ENCODE data around the gene SPCS3. TPM values are rescaled to one million over a fixed set of nuclear protein-coding genes. Genes with fewer than 3 reads are reported as not detected.
"Not testable (repeated sequence)": the region's sequence is repeated elsewhere in the genome, so short reads cannot be mapped to it uniquely, and the experiment has no call there.

SPCS3 gene
- total RNA-seq (2014; rRNA removed; shearing (Covaris generic); ENCODE audit: low replicate concordance) = 49.2 and 94.5 TPM in 2 replicates

DNA sequence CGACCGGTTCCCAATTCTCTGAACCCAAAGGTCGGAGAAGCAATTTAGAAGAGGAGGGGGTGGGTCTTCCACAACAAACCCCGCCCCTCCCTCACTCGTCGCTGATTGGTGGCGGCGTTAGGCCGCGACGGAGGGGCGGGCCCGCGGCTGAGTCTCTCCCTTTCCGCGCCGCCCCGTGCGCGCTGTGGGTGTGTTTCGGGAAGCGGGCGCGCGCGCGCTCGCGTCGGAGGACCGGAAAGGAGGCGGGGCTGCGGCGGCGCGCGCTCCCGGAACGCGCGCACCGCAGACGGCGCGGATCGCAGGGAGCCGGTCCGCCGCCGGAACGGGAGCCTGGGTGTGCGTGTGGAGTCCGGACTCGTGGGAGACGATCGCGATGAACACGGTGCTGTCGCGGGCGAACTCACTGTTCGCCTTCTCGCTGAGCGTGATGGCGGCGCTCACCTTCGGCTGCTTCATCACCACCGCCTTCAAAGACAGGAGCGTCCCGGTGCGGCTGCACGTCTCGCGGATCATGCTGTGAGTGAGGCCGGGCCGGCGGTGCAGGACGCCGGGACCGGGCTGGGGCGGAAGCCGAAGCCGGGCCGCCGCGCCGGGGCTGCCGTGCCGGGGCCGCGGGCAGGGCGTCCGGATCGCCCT, at the start of gene SPCS3:
SPCS3 (plus strand) TSS at position 263 of the 636 bp plus-strand sequence; CDS start at position 374, 111 bp downstream.
- Histone ChIP-seq H3K36me3 (peaks cover 9% of the 10 kb centered on the region), H3K4me3 (peak within 1 kb of the TSS; percentile 72), H3K27me3 (no peaks in the 10 kb centered on the region), H3K9me3 (no peaks in the 10 kb centered on the region)
- peak; percentile 89 for DNase-seq

GRCh38 chr4:176270669-176271068, 49.1 kb upstream of the SPCS3 start:
- no peaks in the 10 kb centered on the region for H3K9me3 ChIP-seq
- H3K4me3 ChIP-seq = peak overlapping the region; percentile 27
- H3K27me3 ChIP-seq = no peaks in the 10 kb centered on the region
- H3K36me3 ChIP-seq = no peaks in the 10 kb centered on the region
- peak; percentile 93 for DNase-seq

DNA sequence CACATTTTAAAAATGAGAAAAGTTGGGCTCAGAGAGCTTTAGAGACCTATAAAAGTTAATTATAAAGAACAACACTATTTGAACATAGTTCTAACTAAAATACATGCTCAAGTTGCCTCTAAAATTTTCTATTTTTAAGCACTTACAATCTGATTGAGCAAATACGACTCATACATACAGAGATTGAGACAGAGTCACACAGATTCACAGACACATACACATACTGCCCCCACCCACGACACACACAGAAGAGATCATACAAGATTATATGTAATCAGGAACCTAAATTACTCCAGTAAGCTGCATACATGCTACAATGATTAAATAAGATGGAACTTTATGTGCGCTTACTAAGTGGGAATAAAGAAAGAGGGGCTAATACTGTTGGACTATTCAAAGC, 48.0 kb upstream of the SPCS3 start:
- H3K4me3 ChIP-seq = no peak overlapping the region; the same call in 1 of the 2 replicates
- H3K36me3 ChIP-seq = no peaks in the 10 kb centered on the region
- no peaks in the 10 kb centered on the region for H3K27me3 ChIP-seq
- H3K9me3 ChIP-seq = no peaks in the 10 kb centered on the region
- peak; percentile 20 for DNase-seq

GRCh38 chr4:176272799-176273198, 47.0 kb upstream of the SPCS3 start:
- H3K36me3 ChIP-seq = no peaks in the 10 kb centered on the region
- H3K27me3 ChIP-seq = no peaks in the 10 kb centered on the region
- no peak overlapping the region for H3K4me3 ChIP-seq
- no peaks in the 10 kb centered on the region for H3K9me3 ChIP-seq
- no peak for DNase-seq

DNA sequence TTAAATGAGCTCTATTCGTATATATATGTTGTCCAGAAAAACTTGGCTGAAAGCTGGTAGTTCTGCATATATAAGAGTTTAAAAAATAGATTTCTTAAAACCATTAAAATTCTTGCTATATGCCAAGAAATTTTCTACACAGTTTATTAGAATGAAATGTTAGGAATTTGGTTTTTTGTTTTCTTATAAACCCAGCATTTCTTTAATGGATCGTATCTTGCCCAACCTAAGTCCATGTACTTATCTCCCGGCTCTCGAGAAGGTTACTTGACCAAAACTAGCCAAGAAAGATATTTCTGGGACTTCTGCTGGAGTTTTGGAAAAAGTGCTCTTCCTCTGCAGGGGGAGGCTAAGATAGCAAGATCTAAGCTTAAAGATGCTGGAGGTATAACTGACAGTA, 46.0 kb upstream of the SPCS3 start:
- Histone ChIP-seq H3K9me3 (no peaks in the 10 kb centered on the region), H3K4me3 (no peak overlapping the region), H3K36me3 (no peaks in the 10 kb centered on the region), H3K27me3 (no peaks in the 10 kb centered on the region)
- no peak for DNase-seq

- H3K36me3 ChIP-seq = no peaks in the 10 kb centered on the region
- peak; percentile 32 for DNase-seq
- no peaks in the 10 kb centered on the region for H3K27me3 ChIP-seq
- H3K4me3 ChIP-seq = no peak overlapping the region
- no peaks in the 10 kb centered on the region for H3K9me3 ChIP-seq
These were observed 45.3 kb upstream of the SPCS3 start for GRCh38 chr4:176274441-176274840.

DNA sequence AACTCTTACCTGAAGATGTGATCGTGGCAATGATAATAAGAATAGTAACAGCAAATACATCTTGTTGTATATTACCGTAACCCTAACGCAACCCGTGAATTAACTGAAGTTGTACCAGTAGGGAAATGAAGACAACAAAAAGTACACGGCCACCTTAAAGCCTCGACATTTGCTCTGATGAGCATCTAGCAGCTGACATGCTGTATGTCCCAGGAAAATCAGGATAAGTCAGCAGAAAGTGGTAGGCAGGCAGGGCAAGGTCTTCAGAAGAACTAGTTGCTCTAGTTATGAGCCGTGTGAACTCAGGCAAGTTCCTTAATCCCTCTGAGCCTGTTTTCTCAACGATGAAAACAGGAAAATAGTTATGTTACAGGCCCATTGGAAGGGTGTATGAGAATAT, 43.1 kb upstream of the SPCS3 start:
- Histone ChIP-seq H3K27me3 (no peaks in the 10 kb centered on the region), H3K9me3 (no peaks in the 10 kb centered on the region), H3K4me3 (no peak overlapping the region), H3K36me3 (no peaks in the 10 kb centered on the region)
- DNase-seq = no peak

DNA sequence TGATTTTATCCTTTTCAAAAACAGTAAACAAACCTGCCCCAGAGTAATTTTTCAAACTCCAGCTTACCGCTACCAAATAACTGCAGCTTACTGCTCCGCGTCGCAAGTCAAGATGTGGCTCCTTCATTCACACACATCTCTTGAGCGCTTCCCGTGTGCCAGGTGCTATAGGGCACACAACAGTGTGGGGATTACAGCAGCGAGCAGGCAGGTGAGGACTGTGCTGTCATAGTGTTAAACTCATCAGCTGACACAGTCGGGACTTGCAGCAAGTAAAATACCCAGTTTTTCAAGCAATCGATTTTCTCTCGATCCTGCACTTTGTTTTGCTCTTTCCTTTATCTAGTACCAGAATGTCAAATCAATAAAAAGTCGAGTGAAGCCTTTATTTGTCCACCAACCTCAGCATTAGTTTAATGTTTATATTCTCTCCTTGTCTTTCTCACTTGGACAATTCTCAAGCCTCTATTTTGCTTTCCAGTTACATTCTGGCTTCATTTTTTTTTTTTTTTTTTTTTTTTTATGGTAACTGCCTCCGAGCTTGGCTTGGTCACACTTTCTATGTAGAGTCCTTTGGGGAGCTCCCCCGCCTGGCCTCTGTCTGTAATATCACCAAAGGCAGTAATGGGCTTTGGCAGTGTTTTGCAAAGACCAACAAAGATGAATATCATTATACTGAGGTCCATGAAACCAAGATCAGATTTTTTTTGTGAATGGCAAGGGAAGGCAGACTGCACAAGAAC, 42.4 kb upstream of the SPCS3 start:
- Histone ChIP-seq H3K36me3 (no peaks in the 10 kb centered on the region), H3K27me3 (no peaks in the 10 kb centered on the region), H3K4me3 (no peak overlapping the region), H3K9me3 (no peaks in the 10 kb centered on the region)
- peak; percentile 62 for DNase-seq

DNA sequence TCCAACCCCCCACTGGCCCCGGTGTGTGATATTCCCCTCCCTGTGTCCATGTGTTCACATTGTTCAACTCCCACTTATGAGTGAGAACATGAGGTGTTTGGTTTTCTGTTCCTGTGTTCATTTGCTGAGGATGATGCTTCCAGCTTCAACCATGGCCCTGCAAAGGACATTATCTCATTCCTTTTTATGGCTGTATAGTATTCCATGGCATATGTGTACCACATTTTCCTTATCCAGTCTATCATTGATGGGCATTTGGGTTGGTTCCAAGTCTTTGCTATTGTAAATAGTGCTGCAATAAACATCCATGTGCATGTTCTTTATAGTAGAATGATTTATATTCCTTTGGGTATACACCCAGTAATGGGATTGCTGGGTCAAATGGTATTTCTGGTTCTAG, 40.2 kb upstream of the SPCS3 start:
- H3K4me3 ChIP-seq, H3K36me3 ChIP-seq, DNase-seq, H3K27me3 ChIP-seq, H3K9me3 ChIP-seq: not testable (repeated sequence)

DNA sequence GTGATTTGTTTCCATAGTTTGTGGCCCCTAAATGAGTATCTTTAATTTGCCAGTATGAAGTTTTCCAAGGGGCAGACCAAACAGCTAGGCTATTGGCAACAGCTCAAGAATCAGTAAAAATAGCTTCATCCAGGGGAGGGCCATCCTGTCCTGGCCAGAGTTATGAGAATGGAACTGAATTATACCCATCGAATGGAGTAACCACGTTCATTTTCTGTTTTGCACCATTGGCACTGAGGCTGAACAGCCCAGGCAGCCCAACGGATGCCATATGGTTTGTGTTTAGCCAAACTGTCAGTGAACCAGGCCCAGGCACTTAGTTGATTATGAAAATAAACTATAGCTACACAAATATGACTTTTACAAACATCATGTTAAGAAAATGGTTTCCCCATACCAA, 33.0 kb upstream of the SPCS3 start:
- H3K36me3 ChIP-seq = no peaks in the 10 kb centered on the region
- H3K4me3 ChIP-seq = no peak overlapping the region
- DNase-seq = no peak
- no peaks in the 10 kb centered on the region for H3K27me3 ChIP-seq
- no peaks in the 10 kb centered on the region for H3K9me3 ChIP-seq

DNA sequence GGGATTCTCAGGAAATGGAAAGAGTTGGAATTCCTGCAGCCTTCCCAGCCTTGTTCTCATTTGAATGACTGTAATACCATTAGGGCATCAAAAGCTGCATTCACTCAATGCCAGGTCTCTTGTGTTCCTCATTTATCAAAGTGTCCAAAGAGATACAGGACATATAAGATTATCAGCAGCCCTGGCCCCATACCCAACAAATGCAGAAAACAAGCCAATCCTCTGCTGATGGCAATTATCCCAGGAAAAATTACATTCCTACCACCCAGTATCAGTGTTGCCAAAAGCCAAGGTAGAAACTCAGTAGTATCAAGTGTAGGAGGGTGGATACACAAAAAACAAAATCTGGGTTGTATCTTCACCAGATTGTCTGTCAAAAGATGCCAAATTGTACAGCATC, 32.2 kb upstream of the SPCS3 start:
- Histone ChIP-seq H3K4me3 (no peak overlapping the region), H3K27me3 (no peaks in the 10 kb centered on the region), H3K9me3 (no peaks in the 10 kb centered on the region), H3K36me3 (no peaks in the 10 kb centered on the region)
- no peak for DNase-seq

DNA sequence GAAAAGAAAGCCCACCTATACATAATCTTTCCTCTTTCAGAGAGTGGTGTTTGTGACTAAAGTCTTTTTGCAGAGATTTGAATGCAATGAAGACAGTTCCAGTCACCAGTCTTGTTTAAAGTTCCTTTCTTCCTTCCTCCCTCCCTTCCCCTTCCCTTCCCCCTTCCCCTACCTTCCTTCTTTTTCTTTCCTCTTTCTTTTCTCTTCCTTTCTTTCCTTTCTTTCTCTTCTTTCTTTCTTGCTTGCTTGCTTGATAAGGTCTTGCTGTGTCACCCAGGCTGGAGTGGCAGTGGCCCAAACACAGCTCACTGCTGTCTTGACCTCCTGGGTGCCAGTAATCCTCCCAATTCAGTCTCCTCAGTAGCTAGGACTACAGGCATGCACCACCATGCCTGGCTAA, 31.7 kb upstream of the SPCS3 start:
- Histone ChIP-seq H3K36me3 (no peaks in the 10 kb centered on the region), H3K4me3 (no peak overlapping the region), H3K9me3 (no peaks in the 10 kb centered on the region), H3K27me3 (no peaks in the 10 kb centered on the region)
- DNase-seq = no peak

DNA sequence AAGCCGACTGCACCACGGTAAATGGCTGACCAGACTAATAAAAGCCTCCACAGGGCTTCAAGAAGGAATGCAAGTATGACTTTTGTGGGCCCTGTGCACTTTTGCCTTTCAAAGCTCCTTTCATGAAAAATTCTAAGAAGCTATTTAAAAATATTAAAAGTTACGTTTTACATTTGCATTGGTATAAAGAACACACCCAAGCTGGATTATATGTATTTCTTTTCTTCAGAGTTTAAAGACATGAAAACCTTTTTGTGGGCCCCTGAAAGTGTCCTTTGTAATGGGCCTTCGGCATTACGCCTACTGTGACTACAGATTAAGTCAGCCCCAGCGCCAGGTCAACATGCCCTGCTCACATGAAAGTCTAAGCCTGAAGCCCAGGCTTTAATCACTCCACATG, 30.2 kb upstream of the SPCS3 start:
- Histone ChIP-seq H3K27me3 (no peaks in the 10 kb centered on the region), H3K36me3 (no peaks in the 10 kb centered on the region), H3K4me3 (no peak overlapping the region), H3K9me3 (no peaks in the 10 kb centered on the region)
- DNase-seq = no peak

DNA sequence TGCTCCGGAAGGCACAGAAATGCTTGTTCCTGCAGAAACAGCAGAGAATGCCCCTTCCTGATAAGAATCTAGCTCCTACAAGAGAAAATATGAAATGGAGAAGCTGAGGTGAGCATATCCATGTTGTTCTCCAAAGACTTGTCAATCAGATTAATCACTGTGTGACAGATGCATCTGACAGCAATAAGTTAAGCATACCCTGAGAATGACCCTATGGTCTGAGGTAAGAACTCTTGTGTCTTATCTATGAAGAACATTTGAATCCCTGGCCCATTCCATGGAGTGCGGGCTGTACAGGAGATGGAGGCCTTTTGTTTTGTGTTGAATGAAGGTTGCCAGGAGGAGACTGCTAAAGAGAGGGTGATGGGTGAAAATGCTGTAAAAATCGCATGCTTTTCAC, 29.2 kb upstream of the SPCS3 start:
- Histone ChIP-seq H3K27me3 (no peaks in the 10 kb centered on the region), H3K4me3 (no peak overlapping the region), H3K9me3 (no peaks in the 10 kb centered on the region), H3K36me3 (no peaks in the 10 kb centered on the region)
- no peak for DNase-seq

GRCh38 chr4:176291748-176292147, 28.0 kb upstream of the SPCS3 start:
- no peak for DNase-seq

GRCh38 chr4:176292920-176293319, 26.8 kb upstream of the SPCS3 start:
- no peaks in the 10 kb centered on the region for H3K9me3 ChIP-seq
- H3K27me3 ChIP-seq = no peaks in the 10 kb centered on the region
- no peak overlapping the region for H3K4me3 ChIP-seq
- DNase-seq = no peak
- no peaks in the 10 kb centered on the region for H3K36me3 ChIP-seq

More at GRCh38 chr4:176291748-176292147, 28.0 kb upstream of the SPCS3 start:
- Histone ChIP-seq H3K36me3 (no peaks in the 10 kb centered on the region), H3K9me3 (no peaks in the 10 kb centered on the region), H3K27me3 (no peaks in the 10 kb centered on the region), H3K4me3 (no peak overlapping the region)

- DNase-seq = no peak
- Histone ChIP-seq H3K36me3 (no peaks in the 10 kb centered on the region), H3K27me3 (no peaks in the 10 kb centered on the region), H3K4me3 (no peak overlapping the region), H3K9me3 (no peaks in the 10 kb centered on the region)
These were observed 26.1 kb upstream of the SPCS3 start for GRCh38 chr4:176293660-176294059.

- not testable (repeated sequence) for H3K4me3 ChIP-seq, H3K27me3 ChIP-seq, H3K9me3 ChIP-seq, H3K36me3 ChIP-seq, DNase-seq
These were observed 23.9 kb upstream of the SPCS3 start for GRCh38 chr4:176295907-176296306.

All from MG63 (cell line).